ENCODE measurements around the gene LRRC8E. TPM values are rescaled to one million over a fixed set of nuclear protein-coding genes. Genes with fewer than 3 reads are reported as not detected.
A peak's percentile ranks its signal among the peaks of the same experiment; 100 is the strongest.

The LRRC8E gene
- total and polyA plus RNA-seq, 2 of the 8 experiments (the other 6 are each of a cell fraction or from before 2014, with no cell fraction given), result 2.7 to 2.9 TPM

GRCh38 chr19:7920519-7921301 is 32.4 kb downstream of the LRRC8E start (continued):
- TF ChIP-seq MAX (IDR thresholded peaks at IDR 0.05), result peak; percentile 20; the same call in 1 of the 2 replicates
- no peak for TF ChIP-seq SRF (IDR thresholded peaks at IDR 0.05; ENCODE audit: low read depth, low read length)
- TF ChIP-seq CHD1 (IDR thresholded peaks at IDR 0.05; ENCODE audit: low read depth, low read length), result no peak
- no peak for TF ChIP-seq SIX5 (IDR thresholded peaks at IDR 0.05; ENCODE audit: low read depth, low read length)
- 0 out of 2 replicates have a peak, but pooled peaks have one; percentile 12 for TF ChIP-seq E2F6 (IDR thresholded peaks at IDR 0.05)
- TF ChIP-seq NANOG (IDR thresholded peaks at IDR 0.05; ENCODE audit: insufficient read depth, low read depth, low read length, poor library complexity, severe bottlenecking), result no peak
- TF ChIP-seq KDM4A (IDR thresholded peaks at IDR 0.05; ENCODE audit: low read depth, low read length, severe bottlenecking), result no peak
- peak; percentile 92 for TF ChIP-seq EGR1 (IDR thresholded peaks at IDR 0.05; ENCODE audit: borderline replicate concordance, low read depth, low read length)
- TF ChIP-seq KDM5A (IDR thresholded peaks at IDR 0.05; ENCODE audit: low read length), result no peak
- TF ChIP-seq TAF1 (IDR thresholded peaks at IDR 0.05; ENCODE audit: low read depth, low read length), result no peak; the same call in 1 of the 2 replicates

All from H1 (cell line).